H1 (cell line): ENCODE results near the gene LLGL1. TPM values are rescaled to one million over a fixed set of nuclear protein-coding genes. Genes with fewer than 3 reads are reported as not detected.

ENCODE experiments used
- CTCF ChIA-PET: fragments of 300-600 bp; sonication (Branson Sonifier 250); formaldehyde crosslinking; loops from one replicate; lab custom pipeline; 2021; ENCODE audit not compliant: partially characterized antibody; lab: Charles Lee
- POLR2A ChIA-PET: fragments of 300-600 bp; sonication (Branson Sonifier 250); formaldehyde crosslinking; loops from one replicate; lab custom pipeline; 2021; ENCODE audit warnings: inconsistent platforms; ENCODE audit not compliant: partially characterized antibody; lab: Charles Lee
- DNase-seq, 2 experiments: peaks; one replicate each; pipeline versions ENCODE4 v3.0.0 to v3.0.0-alpha.2; 2010 to 2022; ENCODE audit warnings: low spot score in 2 of 2, low read depth in 1 of 2, mixed read lengths in 1 of 2
- FAIRE-seq: peaks from 2 replicates; lab custom pipeline; 2011; peaks lifted over from hg19 to GRCh38; lab: Jason Lieb, UNC
- H2AFZ ChIP-seq: 2 replicates; pipeline ENCODE4 v1.8.1; 2012; ENCODE audit warnings: low read length, inconsistent platforms
- H2AK5ac ChIP-seq: 2 replicates; pipeline ENCODE4 v1.6.1; 2013; ENCODE audit warnings: low read depth, low read length
- H2BK120ac ChIP-seq: replicated peaks from 2 replicates; pipeline ENCODE3; 2013; ENCODE audit warnings: low read depth, low read length, inconsistent platforms
- H2BK12ac ChIP-seq: 2 replicates; pipeline ENCODE4 v1.6.1; 2013; ENCODE audit warnings: low read depth, low read length
- H2BK15ac ChIP-seq: 2 replicates; pipeline ENCODE4 v1.6.1; 2013; ENCODE audit warnings: low read length
- H2BK20ac ChIP-seq: 2 replicates; pipeline ENCODE4 v1.6.1; 2013; ENCODE audit warnings: low read length
- H2BK5ac ChIP-seq: 2 replicates; pipeline ENCODE4 v1.6.1; 2013; ENCODE audit warnings: low read depth, low read length
- H3K14ac ChIP-seq: 2 replicates; pipeline ENCODE4 v1.6.1; 2013; ENCODE audit warnings: inconsistent platforms; ENCODE audit not compliant: insufficient read length
- H3K18ac ChIP-seq: 2 replicates; pipeline ENCODE4 v1.6.1; 2013; ENCODE audit warnings: low read length; ENCODE audit errors: extremely low read depth
- H3K23ac ChIP-seq: 2 replicates; pipeline ENCODE4 v1.6.1; 2013; ENCODE audit warnings: inconsistent platforms; ENCODE audit not compliant: insufficient read length
- H3K23me2 ChIP-seq: 2 replicates; pipeline ENCODE4 v1.6.1; 2013; ENCODE audit warnings: low read depth, low read length
- H3K27ac ChIP-seq: 2 replicates; pipeline ENCODE4 v1.6.1; 2011; ENCODE audit warnings: low read depth, low read length, inconsistent platforms
- H3K27me3 ChIP-seq, 4 experiments: replicated peaks in 1 of 4; 1 replicate in 1 of 4; 2 replicates in 3 of 4; pipeline versions ENCODE4 v1.6.1 to v1.8.1; 2011 to 2013; ENCODE audit warnings: low read length in 3 of 4, mild to moderate bottlenecking in 3 of 4, inconsistent platforms in 2 of 4, mixed read lengths in 2 of 4, moderate library complexity in 1 of 4; ENCODE audit not compliant: control insufficient read depth in 3 of 4, insufficient read depth in 3 of 4; ENCODE audit errors: extremely low read depth in 1 of 4
- H3K36me3 ChIP-seq, 4 experiments: 2 replicates each; pipeline versions ENCODE4 v1.6.1 to v1.8.1; 2011 to 2013; ENCODE audit warnings: mild to moderate bottlenecking in 4 of 4, low read length in 3 of 4, moderate library complexity in 2 of 4, control low read depth in 1 of 4, inconsistent platforms in 1 of 4; ENCODE audit not compliant: insufficient read depth in 4 of 4, control insufficient read depth in 2 of 4
- H3K4ac ChIP-seq: replicated peaks from 2 replicates; pipeline ENCODE3; 2013; ENCODE audit warnings: low read length, low read depth, mixed read lengths, inconsistent platforms; ENCODE audit not compliant: insufficient read length
- H3K4me1 ChIP-seq, 4 experiments: replicated peaks in 1 of 4; 1 replicate in 1 of 4; 2 replicates in 3 of 4; pipeline versions ENCODE4 v1.6.1 to v1.8.1; 2011 to 2013; ENCODE audit warnings: low read length in 3 of 4, inconsistent platforms in 2 of 4, mixed read lengths in 1 of 4; ENCODE audit not compliant: insufficient read depth in 4 of 4, control insufficient read depth in 3 of 4
- H3K4me2 ChIP-seq, 2 experiments: 2 replicates each; pipeline versions ENCODE4 v1.6.1 to v1.8.1; 2011 to 2013; ENCODE audit warnings: low read depth in 2 of 2, low read length in 2 of 2, control low read depth in 1 of 2, inconsistent platforms in 1 of 2, mild to moderate bottlenecking in 1 of 2; ENCODE audit not compliant: insufficient read depth in 1 of 2
- H3K4me3 ChIP-seq, 4 experiments: fragments of 200-600, 300-600 bp in 1 of 4; sonication (generic), shearing (Covaris generic), sonication (Bioruptor Twin) in 1 of 4; 2 replicates each; pipeline versions ENCODE4 v1.5.1 to v1.8.1; 2011 to 2016; ENCODE audit warnings: low read length in 4 of 4, low read depth in 3 of 4, control low read depth in 2 of 4, inconsistent platforms in 2 of 4, mild to moderate bottlenecking in 2 of 4, mixed read lengths in 1 of 4, moderate library complexity in 1 of 4; ENCODE audit not compliant: insufficient read depth in 2 of 4; ENCODE audit errors: extremely low read depth in 1 of 4
- H3K56ac ChIP-seq: replicated peaks from 2 replicates; pipeline ENCODE3; 2013; ENCODE audit warnings: low read depth, mild to moderate bottlenecking, mixed read lengths, low read length, inconsistent platforms; ENCODE audit not compliant: insufficient read length
- H3K79me1 ChIP-seq: 2 replicates; pipeline ENCODE4 v1.6.1; 2013; ENCODE audit warnings: low read depth, low read length, control low read depth
- H3K79me2 ChIP-seq, 2 experiments: 2 replicates each; pipeline versions ENCODE4 v1.6.1 to v1.8.1; 2012 to 2013; ENCODE audit warnings: low read length in 2 of 2, mild to moderate bottlenecking in 2 of 2, inconsistent platforms in 1 of 2; ENCODE audit not compliant: insufficient read depth in 2 of 2, control insufficient read depth in 1 of 2
- H3K9ac ChIP-seq, 4 experiments: replicated peaks in 1 of 4; 1 replicate in 1 of 4; 2 replicates in 3 of 4; pipeline versions ENCODE4 v1.6.1 to v1.8.1; 2011 to 2013; ENCODE audit warnings: low read depth in 3 of 4, low read length in 3 of 4, control low read depth in 2 of 4, mild to moderate bottlenecking in 2 of 4, moderate library complexity in 2 of 4, inconsistent platforms in 1 of 4; ENCODE audit errors: extremely low read depth in 1 of 4
- H3K9me3 ChIP-seq, 2 experiments: 2 replicates each; pipeline versions ENCODE4 v1.6.1 to v1.8.1; 2012 to 2013; ENCODE audit warnings: mild to moderate bottlenecking in 2 of 2, moderate library complexity in 2 of 2, control low read depth in 1 of 2, inconsistent platforms in 1 of 2, low read depth in 1 of 2, low read length in 1 of 2, mixed read lengths in 1 of 2; ENCODE audit not compliant: insufficient read depth in 2 of 2
- H4K20me1 ChIP-seq, 2 experiments: replicated peaks in 1 of 2; 2 replicates each; pipeline versions ENCODE3 to v1.8.1; 2011 to 2013; ENCODE audit warnings: inconsistent platforms in 2 of 2, low read length in 2 of 2, mild to moderate bottlenecking in 1 of 2; ENCODE audit not compliant: insufficient read depth in 2 of 2, control insufficient read depth in 1 of 2
- H4K5ac ChIP-seq: 2 replicates; pipeline ENCODE4 v1.6.1; 2013; ENCODE audit warnings: low read length, low read depth, mixed read lengths, inconsistent platforms; ENCODE audit not compliant: insufficient read length
- H4K8ac ChIP-seq: 2 replicates; pipeline ENCODE4 v1.8.0; 2013; ENCODE audit warnings: mild to moderate bottlenecking, moderate library complexity, low read length, inconsistent platforms; ENCODE audit not compliant: insufficient read depth; ENCODE audit errors: extremely low read depth
- H4K91ac ChIP-seq: replicated peaks from 2 replicates; pipeline ENCODE3; 2013; ENCODE audit warnings: low read length, mixed read lengths, inconsistent platforms; ENCODE audit not compliant: insufficient read length
- ATF3 ChIP-seq: IDR thresholded peaks from 2 replicates; pipeline ENCODE4 v1.6.1; 2011; ENCODE audit warnings: low read depth, mild to moderate bottlenecking, low read length; ENCODE audit not compliant: insufficient read depth
- BACH1 ChIP-seq: IDR thresholded peaks from 2 replicates; pipeline ENCODE4 v1.6.1; 2012; ENCODE audit warnings: low read length, improper control_type of control experiment
- BCL11A ChIP-seq, 2 experiments: IDR thresholded peaks; one replicate each; pipeline ENCODE4 v1.6.1; 2011; ENCODE audit warnings: low read depth in 2 of 2, low read length in 2 of 2, mild to moderate bottlenecking in 2 of 2
- CREB1 ChIP-seq: IDR thresholded peaks from 2 replicates; pipeline ENCODE4 v1.6.1; 2012; ENCODE audit warnings: inconsistent platforms
- FOSL1 ChIP-seq: IDR thresholded peaks from 2 replicates; pipeline ENCODE4 v1.6.1; 2011; ENCODE audit warnings: mild to moderate bottlenecking, low read depth, low read length, moderate library complexity; ENCODE audit not compliant: insufficient read depth
- GTF2F1 ChIP-seq: IDR thresholded peaks from 2 replicates; pipeline ENCODE4 v1.6.1; 2012; ENCODE audit warnings: low read depth, low read length, improper control_type of control experiment, borderline replicate concordance
- MAFK ChIP-seq: IDR thresholded peaks from 2 replicates; pipeline ENCODE4 v1.6.1; 2012; ENCODE audit warnings: low read depth, mild to moderate bottlenecking, improper control_type of control experiment, low read length
- SP1 ChIP-seq: IDR thresholded peaks from 2 replicates; pipeline ENCODE4 v1.6.1; 2011; ENCODE audit warnings: low read depth, low read length
- TAF7 ChIP-seq: optimal IDR thresholded peaks from 2 replicates; pipeline ENCODE3; 2011; ENCODE audit warnings: low read depth, mild to moderate bottlenecking, inconsistent platforms, low read length, moderate library complexity, borderline replicate concordance
- TCF12 ChIP-seq: IDR thresholded peaks from 2 replicates; pipeline ENCODE4 v1.6.1; 2011; ENCODE audit warnings: low read depth, mild to moderate bottlenecking, low read length
- WGBS, 2 experiments: shearing (Covaris generic) in 1 of 2; methylation state at CpG; one replicate each; pipeline versions ENCODE4 v1.1.6 to v1.1.7; 2013 to 2015; ENCODE audit warnings: low lambda C conversion rate in 2 of 2, mixed read lengths in 2 of 2, inconsistent platforms in 1 of 2, low coverage in 1 of 2, missing lambda C conversion rate in 1 of 2; ENCODE audit not compliant: insufficient replicate concordance in 2 of 2, insufficient coverage in 1 of 2, insufficient read length in 1 of 2; ENCODE audit errors: extremely low coverage in 1 of 2, missing lambda C conversion rate in 1 of 2; 5-methylcytosine and 5-hydroxymethylcytosine counted together
- polyA plus RNA-seq, 7 experiments: library from polyadenylated mRNA; depleted of rRNA in 3 of 7; stranded (reverse) in 5 of 7; unstranded in 2 of 7; fragments of >200 nt in 5 of 7; fragments of 200-250 nt in 2 of 7; gene quantifications; 1 replicate in 5 of 7; 2 replicates in 1 of 7; 4 replicates in 1 of 7; pipeline versions ENCODE4 v1.2.1 to v1.2.3, GENCODE V29; 2011 to 2013; ENCODE audit warnings: missing spikeins in 2 of 7, mixed read lengths in 2 of 7
- total RNA-seq: library from RNA; stranded (reverse); fragmentation: NEBNext Ultra II Directional; extraction: Animal tissue kit (Norgen Biotek cat#: 25700); gene quantifications from 2 replicates; pipeline ENCODE4 v1.2.1, GENCODE V29; 2021

Gene LLGL1
- total and polyA plus RNA-seq, 2 of the 8 experiments (the other 6 are each of a cell fraction or from before 2014, with no cell fraction given) = 71.3 to 107 TPM

GRCh38 chr17:18248811-18249210 is 23.4 kb downstream of the LLGL1 start:
- peaks cover 37 to 65% (median 57%) of the 10 kb centered on the region in 4 experiments for H3K36me3 ChIP-seq
- no peaks in the 10 kb centered on the region for H3K79me2 ChIP-seq
- 96% methylated on average over 7 of the region's 7 CpGs; no CpG with 5 or more reads in 1 of the 2 experiments for WGBS, 2 experiments
- H3K14ac ChIP-seq = no peak overlapping the region
- no peak overlapping the region for H3K4me2 ChIP-seq
- ChIA-PET CTCF (interaction anchor here (0.9 to 4.0 kb wide), 21 partner anchors 8 to 98 kb away, joined by 3 to 30 read pairs (median 5); partner anchors contain the start of genes FLII and MIEF2), POLR2A (interaction anchor here (0.9 to 13.9 kb wide), 6 partner anchors 9 to 66 kb away, joined by 3 to 171 read pairs (median 6); partner anchors contain the start of genes ALKBH5, FLII and MIEF2)
- H3K9me3 ChIP-seq = no peaks in the 10 kb centered on the region
- H3K27ac ChIP-seq = no peak overlapping the region
- H3K27me3 ChIP-seq = no peaks in the 10 kb centered on the region
- no peak overlapping the region for H4K5ac ChIP-seq
- no peak overlapping the region for H3K18ac ChIP-seq
- H4K8ac ChIP-seq = no peak overlapping the region
- no peak overlapping the region for H2AK5ac ChIP-seq
- H2BK120ac ChIP-seq = no peak overlapping the region
- no peak overlapping the region for H2BK5ac ChIP-seq
- no peak overlapping the region for H2BK15ac ChIP-seq
- TF ChIP-seq FOSL1 (no peak), CREB1 (no peak), TAF7 (no peak), BCL11A (IDR thresholded peaks at IDR 0.05; ENCODE audit: low read depth in 2 of 2, low read length in 2 of 2) (no peak), ATF3 (no peak), SP1 (no peak), MAFK (no peak), GTF2F1 (no peak), TCF12 (no peak), BACH1 (no peak)
- H3K4me1 ChIP-seq = peaks cover 0 to 16% (median 9%) of the 10 kb centered on the region in 4 experiments; a peak in 6 of 7 replicates
- H3K23ac ChIP-seq = no peak overlapping the region
- H4K20me1 ChIP-seq = peaks cover 9 to 14% of the 10 kb centered on the region in 2 experiments
- no peak overlapping the region for H2AFZ ChIP-seq
- H4K91ac ChIP-seq = no peak overlapping the region
- H3K4ac ChIP-seq = no peak overlapping the region
- H3K79me1 ChIP-seq = no peaks in the 10 kb centered on the region; the same call in 1 of the 2 replicates
- no peak overlapping the region for H2BK12ac ChIP-seq
- FAIRE-seq (no peak), DNase-seq (no peak)
- peaks cover 5% of the 10 kb centered on the region for H3K23me2 ChIP-seq
- H2BK20ac ChIP-seq = no peak overlapping the region
- H3K56ac ChIP-seq = no peak overlapping the region
- H3K4me3 ChIP-seq = no peak overlapping the region
- no peak overlapping the region for H3K9ac ChIP-seq
